Measurements from ENCODE around the gene CD79B.

CD79B gene

GRCh38 chr17:63934183-63935112, 2.3 kb upstream of the CD79B start:
- peak; percentile 16 for FAIRE-seq
- no peak for TF ChIP-seq POLR2AphosphoS5 (IDR thresholded peaks at IDR 0.05; ENCODE audit: low read depth, low read length)
- no peak for TF ChIP-seq SPI1 (IDR thresholded peaks at IDR 0.05; ENCODE audit: low read depth, low read length)
- no peak for TF ChIP-seq POU2F2 (IDR thresholded peaks at IDR 0.05; ENCODE audit: low read depth, low read length)
- no peak for TF ChIP-seq PAX5 (IDR thresholded peaks at IDR 0.05; ENCODE audit: insufficient read depth, low read length, severe bottlenecking)
- TF ChIP-seq POLR2A (IDR thresholded peaks at IDR 0.05; ENCODE audit: low read depth, low read length): no peak
- no peak for TF ChIP-seq TAF1 (IDR thresholded peaks at IDR 0.05; ENCODE audit: low read depth, low read length)
- no peak for DNase-seq (ENCODE audit: insufficient read length, low spot score)

DNA sequence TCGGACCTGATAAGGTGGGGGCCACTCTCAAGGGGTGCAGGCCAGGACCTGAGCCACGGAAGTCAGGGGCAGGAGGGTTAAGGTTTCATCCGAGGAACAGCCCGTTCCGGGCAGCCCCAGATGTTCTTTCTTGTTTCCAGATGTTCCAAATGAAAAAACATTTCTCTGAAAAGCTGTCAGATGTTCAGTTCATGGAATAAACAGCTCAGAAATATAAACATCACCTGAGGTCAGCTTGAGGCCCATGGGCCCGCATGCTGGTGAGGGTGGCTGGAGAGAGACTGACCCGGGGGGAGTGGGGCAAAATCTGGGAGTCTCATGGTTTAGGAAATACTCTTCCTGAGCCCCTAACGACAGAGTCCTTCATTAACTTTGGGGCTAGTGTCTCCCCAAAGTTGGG, 1.5 kb upstream of the CD79B start:
- no peak for TF ChIP-seq PAX5 (IDR thresholded peaks at IDR 0.05; ENCODE audit: insufficient read depth, low read length, severe bottlenecking)
- TF ChIP-seq POLR2A (IDR thresholded peaks at IDR 0.05; ENCODE audit: low read depth, low read length): no peak
- TF ChIP-seq POU2F2 (IDR thresholded peaks at IDR 0.05; ENCODE audit: low read depth, low read length): no peak
- TF ChIP-seq TAF1 (IDR thresholded peaks at IDR 0.05; ENCODE audit: low read depth, low read length): no peak
- TF ChIP-seq SPI1 (IDR thresholded peaks at IDR 0.05; ENCODE audit: low read depth, low read length): no peak
- TF ChIP-seq POLR2AphosphoS5 (IDR thresholded peaks at IDR 0.05; ENCODE audit: low read depth, low read length): no peak
- no peak for FAIRE-seq
- DNase-seq (ENCODE audit: insufficient read length, low spot score): no peak

- FAIRE-seq: no peak
- no peak for TF ChIP-seq PAX5 (IDR thresholded peaks at IDR 0.05; ENCODE audit: insufficient read depth, low read length, severe bottlenecking)
- no peak for TF ChIP-seq POLR2AphosphoS5 (IDR thresholded peaks at IDR 0.05; ENCODE audit: low read depth, low read length)
- TF ChIP-seq TAF1 (IDR thresholded peaks at IDR 0.05; ENCODE audit: low read depth, low read length): no peak
- no peak for TF ChIP-seq SPI1 (IDR thresholded peaks at IDR 0.05; ENCODE audit: low read depth, low read length)
- no peak for TF ChIP-seq POLR2A (IDR thresholded peaks at IDR 0.05; ENCODE audit: low read depth, low read length)
- TF ChIP-seq POU2F2 (IDR thresholded peaks at IDR 0.05; ENCODE audit: low read depth, low read length): no peak
- DNase-seq (ENCODE audit: insufficient read length, low spot score): no peak
Observed at GRCh38 chr17:63932721-63933120, 590 bp upstream of the CD79B start.

- FAIRE-seq (peak; percentile 88), DNase-seq (ENCODE audit: insufficient read length, low spot score) (peak; percentile 66)
- TF ChIP-seq POLR2AphosphoS5 (IDR thresholded peaks at IDR 0.05; ENCODE audit: low read depth, low read length) (no peak), SPI1 (IDR thresholded peaks at IDR 0.05; ENCODE audit: low read depth, low read length) (peak; percentile 76)
Observed at GRCh38 chr17:63930951-63931575, 1.1 kb downstream of the CD79B start.

DNA sequence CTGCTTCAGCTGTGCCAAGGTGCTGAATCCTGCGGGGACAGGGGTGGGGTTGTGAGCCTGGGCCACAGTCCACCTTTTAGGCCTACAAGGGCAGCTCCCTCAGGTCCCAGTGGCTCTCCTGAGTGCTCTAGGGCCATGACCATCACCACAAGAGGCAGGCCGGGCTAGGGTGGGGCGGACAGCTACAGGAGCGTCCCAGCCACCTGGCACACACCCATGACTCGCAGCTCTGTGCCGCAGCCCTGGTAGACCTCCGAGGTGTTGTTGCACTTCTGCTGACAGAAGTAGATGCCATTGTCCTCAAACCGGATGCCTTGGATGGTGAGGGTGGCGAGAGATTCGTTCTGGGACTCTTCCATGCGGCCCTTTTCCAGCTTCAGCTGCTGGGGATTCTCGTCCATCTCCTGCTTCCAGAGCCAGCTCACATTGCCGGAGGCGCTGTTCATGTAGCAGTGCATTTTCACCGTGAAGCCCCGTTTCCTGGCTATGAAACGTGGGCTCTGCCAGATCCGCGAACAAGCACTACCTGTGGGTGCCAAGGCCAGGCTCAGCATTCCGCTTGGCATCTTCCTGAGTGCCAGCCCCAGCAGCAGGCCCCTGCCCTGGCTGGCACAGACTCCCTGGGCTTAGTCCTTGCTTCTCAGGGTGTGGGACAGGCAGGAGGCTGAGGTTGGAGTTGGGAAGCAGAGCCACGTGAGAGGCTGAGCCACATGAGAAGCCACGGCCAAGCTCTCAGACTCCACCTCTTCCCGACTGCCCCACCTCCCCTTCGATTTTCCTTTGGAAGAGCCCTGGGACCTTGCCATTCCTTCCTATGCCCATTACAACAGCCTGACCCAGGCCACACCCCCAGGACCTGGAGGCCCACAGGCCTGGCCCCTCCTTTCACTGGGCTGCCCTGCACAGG, 2.0 kb downstream of the CD79B start:
- no peak for DNase-seq (ENCODE audit: insufficient read length, low spot score)
- TF ChIP-seq PAX5 (IDR thresholded peaks at IDR 0.05; ENCODE audit: insufficient read depth, low read length, severe bottlenecking) (no peak), POLR2A (IDR thresholded peaks at IDR 0.05; ENCODE audit: low read depth, low read length) (no peak), POU2F2 (IDR thresholded peaks at IDR 0.05; ENCODE audit: low read depth, low read length) (no peak), SPI1 (IDR thresholded peaks at IDR 0.05; ENCODE audit: low read depth, low read length) (no peak), TAF1 (IDR thresholded peaks at IDR 0.05; ENCODE audit: low read depth, low read length) (no peak), POLR2AphosphoS5 (IDR thresholded peaks at IDR 0.05; ENCODE audit: low read depth, low read length) (no peak)
- FAIRE-seq: peak; percentile 84

- DNase-seq (ENCODE audit: insufficient read length, low spot score): no peak
- TF ChIP-seq POU2F2 (IDR thresholded peaks at IDR 0.05; ENCODE audit: low read depth, low read length) (no peak), TAF1 (IDR thresholded peaks at IDR 0.05; ENCODE audit: low read depth, low read length) (no peak), SPI1 (IDR thresholded peaks at IDR 0.05; ENCODE audit: low read depth, low read length) (no peak), POLR2AphosphoS5 (IDR thresholded peaks at IDR 0.05; ENCODE audit: low read depth, low read length) (no peak), PAX5 (IDR thresholded peaks at IDR 0.05; ENCODE audit: insufficient read depth, low read length, severe bottlenecking) (no peak), POLR2A (IDR thresholded peaks at IDR 0.05; ENCODE audit: low read depth, low read length) (no peak)
- FAIRE-seq: no peak
Observed at GRCh38 chr17:63928966-63929695, 3.0 kb downstream of the CD79B start.

- FAIRE-seq (peak; percentile 50), DNase-seq (ENCODE audit: insufficient read length, low spot score) (no peak)
- TF ChIP-seq TAF1 (IDR thresholded peaks at IDR 0.05; ENCODE audit: low read depth, low read length) (no peak), SPI1 (IDR thresholded peaks at IDR 0.05; ENCODE audit: low read depth, low read length) (no peak), POLR2AphosphoS5 (IDR thresholded peaks at IDR 0.05; ENCODE audit: low read depth, low read length) (no peak), POU2F2 (IDR thresholded peaks at IDR 0.05; ENCODE audit: low read depth, low read length) (no peak), PAX5 (IDR thresholded peaks at IDR 0.05; ENCODE audit: insufficient read depth, low read length, severe bottlenecking) (no peak), POLR2A (IDR thresholded peaks at IDR 0.05; ENCODE audit: low read depth, low read length) (no peak)
Observed at GRCh38 chr17:63928172-63928666, 3.9 kb downstream of the CD79B start.

GRCh38 chr17:63927464-63928171, 4.5 kb downstream of the CD79B start:
- peak; percentile 87 for FAIRE-seq
- DNase-seq (ENCODE audit: insufficient read length, low spot score): no peak
- peak; percentile 79; the same call in 1 of the 2 replicates for TF ChIP-seq POU2F2 (IDR thresholded peaks at IDR 0.05; ENCODE audit: low read depth, low read length)
- TF ChIP-seq POLR2AphosphoS5 (IDR thresholded peaks at IDR 0.05; ENCODE audit: low read depth, low read length): no peak
- no peak for TF ChIP-seq TAF1 (IDR thresholded peaks at IDR 0.05; ENCODE audit: low read depth, low read length)

Measured in GM12891 (cell line).